Melanocyte of skin (primary cell): ENCODE measurements around the gene NCS1. TPM values are rescaled to one million over a fixed set of nuclear protein-coding genes. Genes with fewer than 3 reads are reported as not detected.

Experiments used
- total RNA-seq, 2 donors: library from RNA; depleted of rRNA; stranded (reverse); fragments of >200 nt; gene quantifications; 2 replicates each; pipeline ENCODE4 v1.2.3, GENCODE V29; 2012

NCS1 gene
- total RNA-seq, result 10 to 100 TPM; 42.0 to 85.6 TPM

DNA sequence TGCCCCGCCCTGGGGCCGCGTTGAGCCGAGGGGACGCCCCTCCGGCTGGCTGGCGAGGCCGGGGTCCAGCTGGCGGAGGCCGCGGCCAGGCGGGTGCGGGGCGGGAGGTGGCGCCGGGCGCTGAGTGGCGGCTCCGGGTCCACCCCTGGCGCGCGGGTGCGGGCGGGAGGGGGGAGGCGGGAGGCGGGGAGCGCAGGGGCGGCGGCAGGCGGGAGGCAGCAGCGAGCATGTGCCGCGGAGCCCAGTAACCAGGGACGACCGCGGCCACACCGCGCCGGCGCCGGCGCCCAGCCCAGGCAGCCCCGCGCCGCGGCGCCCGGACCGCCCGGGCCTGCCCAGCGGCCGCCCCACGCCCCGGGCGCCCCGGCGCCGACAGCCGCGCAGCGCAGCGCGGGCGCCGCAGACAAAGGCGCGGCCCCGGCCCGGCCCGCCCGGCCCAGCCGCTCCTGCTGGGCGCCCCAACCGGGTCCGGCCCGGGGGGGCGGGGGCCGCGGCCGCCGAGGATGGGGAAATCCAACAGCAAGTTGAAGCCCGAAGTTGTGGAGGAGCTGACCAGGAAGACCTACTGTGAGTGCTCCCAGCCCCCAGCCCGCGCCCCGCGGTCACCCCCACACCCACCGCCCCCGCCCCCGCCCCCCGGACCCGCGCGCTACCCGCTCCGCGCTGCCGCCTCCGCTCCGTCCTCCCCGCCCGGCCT lies at the start of gene NCS1:
TSS of gene NCS1 (plus strand) at position 244 of the 697 bp plus-strand sequence. CDS start at position 504, 260 bp downstream.

GRCh38 chr9:130265431-130266235 lies 93.4 kb downstream of the NCS1 start, which contains the start of gene HMCN2:
HMCN2 (plus strand) TSS chr9:130265760; CDS start chr9:130265879, 119 bp downstream.

Other genes starting within 250 kb of the NCS1 start
- gene FNBP1, start 129.2 kb upstream of the NCS1 start, total RNA-seq, result 10 to 100 TPM; 40.6 to 41.3 TPM
- 10 to 100 TPM; 24.6 to 32.7 TPM for gene GPR107, start 118.5 kb upstream of the NCS1 start, total RNA-seq
- gene HMCN2, start 93.4 kb downstream of the NCS1 start, total RNA-seq, result not detected